ENCODE data around the gene TDRD6. TPM values are rescaled to one million over a fixed set of nuclear protein-coding genes. Genes with fewer than 3 reads are reported as not detected.
"Not testable (repeated sequence)": the region's sequence is repeated elsewhere in the genome, so short reads cannot be mapped to it uniquely, and the experiment has no call there.

TDRD6 gene
- total RNA-seq, 1 experiment from 2014 or later, result 0.57 TPM

- ChIA-PET RAD21 (ENCODE audit: low non-redundant PET in 1 of 2, low total read pairs in 2 of 2, uncharacterized antibody in 2 of 2, unreplicated experiment in 2 of 2) (no interaction called here), POLR2A (no interaction called here), CTCF (no interaction called here)
- H4K20me1 ChIP-seq (ENCODE audit: insufficient read depth), result no peaks in the 10 kb centered on the region
- H3K4me2 ChIP-seq (ENCODE audit: low read length), result no peak overlapping the region
- no peak overlapping the region for H3K27ac ChIP-seq (ENCODE audit: low read depth, low read length)
- no peaks in the 10 kb centered on the region for H3K36me3 ChIP-seq (ENCODE audit: control insufficient read depth in 1 of 2, insufficient read depth in 2 of 2, low read length in 2 of 2)
- H3K9me2 ChIP-seq (ENCODE audit: insufficient read depth), result no peaks in the 10 kb centered on the region
- H3K79me2 ChIP-seq (ENCODE audit: insufficient read depth, low read length), result no peaks in the 10 kb centered on the region
- peaks cover 0 to 11% of the 10 kb centered on the region in 2 experiments; a peak in 2 of 4 replicates for H3K4me1 ChIP-seq (ENCODE audit: control insufficient read depth in 1 of 2, insufficient read depth in 2 of 2, low read length in 2 of 2)
- no peak overlapping the region for H3K4me3 ChIP-seq (replicated peaks in 1 of 2; ENCODE audit: low read depth in 1 of 2, low read length in 2 of 2)
- BruUV-seq (replicated peaks), result no TSS peak
- intact Hi-C loops (cut with micrococcal nuclease), result no loop called here
- no peaks in the 10 kb centered on the region for H3K27me3 ChIP-seq (ENCODE audit: insufficient read depth, low read length)
- H3K9ac ChIP-seq (ENCODE audit: low read length), result no peak overlapping the region
- DNase-seq (ENCODE audit: low read depth, low spot score) (no peak), ATAC-seq (no peak)
- no peak for TF ChIP-seq POLR2AphosphoS5 (IDR thresholded peaks at IDR 0.05; ENCODE audit: low read depth, low read length)
- no peak for TF ChIP-seq EGR1 (IDR thresholded peaks at IDR 0.05; ENCODE audit: low read depth)
- TF ChIP-seq SRF (IDR thresholded peaks at IDR 0.05; ENCODE audit: low read depth), result no peak
- no peak for TF ChIP-seq TCF7L2 (IDR thresholded peaks at IDR 0.05; ENCODE audit: borderline replicate concordance, extremely low read depth, insufficient read depth, insufficient read length)
- no peak for TF ChIP-seq CTCF (IDR thresholded peaks at IDR 0.05 in 2 of 3, conservative IDR thresholded peaks at IDR 0.05 in 1 of 3; ENCODE audit: borderline replicate concordance in 1 of 3, insufficient read depth in 1 of 3, low read depth in 2 of 3, low read length in 2 of 3)
- TF ChIP-seq POLR2A (IDR thresholded peaks at IDR 0.05; ENCODE audit: borderline replicate concordance, extremely low read depth, insufficient read depth, insufficient read length), result no peak
- no peak for TF ChIP-seq SP1 (IDR thresholded peaks at IDR 0.05; ENCODE audit: low read depth)
- TF ChIP-seq JUND (IDR thresholded peaks at IDR 0.05), result no peak
- TF ChIP-seq ZBTB33 (IDR thresholded peaks at IDR 0.05; ENCODE audit: extremely low read depth, insufficient replicate concordance, low read length), result no peak
- TF ChIP-seq RAD21 (IDR thresholded peaks at IDR 0.05; ENCODE audit: low read depth), result no peak
- TF ChIP-seq REST (IDR thresholded peaks at IDR 0.05; ENCODE audit: low read depth), result no peak
- no peak for TF ChIP-seq FOSL1 (IDR thresholded peaks at IDR 0.05; ENCODE audit: low read depth)
- TF ChIP-seq EZH2phosphoT487 (IDR thresholded peaks at IDR 0.05; ENCODE audit: borderline replicate concordance), result no peak
- no peak for TF ChIP-seq CEBPB (IDR thresholded peaks at IDR 0.05; ENCODE audit: low read depth)
- H2AFZ ChIP-seq (ENCODE audit: low read depth, low read length, poor library complexity, severe bottlenecking), result no peak overlapping the region
- H3K9me3 ChIP-seq (ENCODE audit: control insufficient read depth in 1 of 2, insufficient read depth in 1 of 2, low read depth in 1 of 2, low read length in 2 of 2), result no peaks in the 10 kb centered on the region
Observed at GRCh38 chr6:46645265-46645664, 42.4 kb upstream of the TDRD6 start.

DNA sequence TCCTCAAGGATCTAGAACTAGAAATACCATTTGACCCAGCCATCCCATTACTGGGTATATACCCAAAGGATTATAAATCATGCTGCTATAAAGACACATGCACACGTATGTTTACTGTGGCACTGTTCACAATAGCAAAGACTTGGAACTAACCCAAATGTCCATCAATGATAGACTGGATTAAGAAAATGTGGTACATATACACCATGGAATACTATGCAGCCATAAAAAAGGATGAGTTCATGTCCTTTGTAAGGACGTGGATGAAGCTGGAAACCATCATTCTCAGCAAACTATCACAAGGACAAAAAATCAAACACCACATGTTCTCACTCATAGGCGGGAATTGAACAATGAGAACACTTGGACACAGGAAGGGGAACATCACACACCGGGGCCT lies 39.6 kb upstream of the TDRD6 start:
- H3K4me1 ChIP-seq (ENCODE audit: control insufficient read depth in 1 of 2, insufficient read depth in 2 of 2, low read length in 2 of 2), result peaks cover 0 to 20% of the 10 kb centered on the region in 2 experiments; a peak in 2 of 4 replicates
- H3K27ac ChIP-seq (ENCODE audit: low read depth, low read length), result not testable (repeated sequence)

More for the DNA sequence above, 39.6 kb upstream of the TDRD6 start:
- H3K4me2 ChIP-seq (ENCODE audit: low read length); H3K36me3 ChIP-seq (ENCODE audit: control insufficient read depth in 1 of 2, insufficient read depth in 2 of 2, low read length in 2 of 2); H3K79me2 ChIP-seq (ENCODE audit: insufficient read depth, low read length); H2AFZ ChIP-seq (ENCODE audit: low read depth, low read length, poor library complexity, severe bottlenecking); BruUV-seq (replicated peaks); CTCF ChIA-PET; H3K27me3 ChIP-seq (ENCODE audit: insufficient read depth, low read length); H3K9ac ChIP-seq (ENCODE audit: low read length); H3K9me3 ChIP-seq (ENCODE audit: control insufficient read depth in 1 of 2, insufficient read depth in 1 of 2, low read depth in 1 of 2, low read length in 2 of 2); intact Hi-C loops (cut with micrococcal nuclease); H4K20me1 ChIP-seq (ENCODE audit: insufficient read depth); H3K9me2 ChIP-seq (ENCODE audit: insufficient read depth); POLR2A ChIA-PET; H3K4me3 ChIP-seq (replicated peaks in 1 of 2; ENCODE audit: low read depth in 1 of 2, low read length in 2 of 2); DNase-seq (ENCODE audit: low read depth, low spot score); ATAC-seq; RAD21 ChIA-PET (ENCODE audit: low non-redundant PET in 1 of 2, low total read pairs in 2 of 2, uncharacterized antibody in 2 of 2, unreplicated experiment in 2 of 2): not testable (repeated sequence)
